Cerebellar cortex (tissue), 1 donor: ENCODE data around the gene TAF5.
"Not testable (repeated sequence)": the region's sequence is repeated elsewhere in the genome, so short reads cannot be mapped to it uniquely, and the experiment has no call there.

Experiments
- DNase-seq: peaks from one replicate; pipeline ENCODE4 v3.0.0-alpha.2; 2015; ENCODE audit warnings: low spot score

Gene TAF5

DNA sequence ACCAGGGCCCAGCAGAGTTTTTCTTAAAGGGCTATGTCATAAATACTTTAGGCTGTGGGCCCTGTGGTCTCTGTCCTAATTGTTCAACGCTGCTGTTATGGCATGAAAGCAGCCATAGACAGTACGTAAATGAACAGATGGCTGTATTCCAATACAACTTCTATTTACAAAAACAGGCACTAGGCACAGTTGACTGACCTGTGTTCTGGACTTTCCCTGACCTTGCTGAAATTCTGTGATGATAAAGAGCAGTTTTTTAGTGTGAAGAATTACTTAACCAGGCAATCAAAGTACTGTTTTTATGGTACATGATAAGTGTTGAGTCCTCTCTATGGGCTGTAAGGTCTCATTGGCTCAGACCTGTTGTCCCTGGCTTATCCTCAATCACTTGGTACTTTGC is 45.8 kb downstream of the TAF5 start:
- DNase-seq, result no peak

DNA sequence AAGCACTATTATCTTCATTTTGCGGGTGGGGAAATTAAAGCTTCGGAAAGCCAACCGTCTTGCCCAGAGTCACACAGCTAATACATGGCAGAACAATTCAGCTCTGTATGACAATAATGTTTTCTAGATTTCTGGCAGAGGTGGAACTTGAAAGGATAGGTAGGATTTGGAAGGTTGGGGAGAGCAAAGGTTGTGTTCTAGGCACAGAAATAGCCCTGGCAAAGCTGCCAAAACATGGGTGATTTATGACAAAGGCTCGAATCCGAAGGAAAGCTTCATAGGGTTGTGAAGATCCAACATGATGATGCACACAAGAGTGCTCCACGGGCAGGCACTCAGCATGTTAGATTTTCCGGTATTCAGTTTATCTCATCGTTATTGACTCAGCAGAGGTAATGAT is 47.8 kb downstream of the TAF5 start:
- DNase-seq, result no peak

DNA sequence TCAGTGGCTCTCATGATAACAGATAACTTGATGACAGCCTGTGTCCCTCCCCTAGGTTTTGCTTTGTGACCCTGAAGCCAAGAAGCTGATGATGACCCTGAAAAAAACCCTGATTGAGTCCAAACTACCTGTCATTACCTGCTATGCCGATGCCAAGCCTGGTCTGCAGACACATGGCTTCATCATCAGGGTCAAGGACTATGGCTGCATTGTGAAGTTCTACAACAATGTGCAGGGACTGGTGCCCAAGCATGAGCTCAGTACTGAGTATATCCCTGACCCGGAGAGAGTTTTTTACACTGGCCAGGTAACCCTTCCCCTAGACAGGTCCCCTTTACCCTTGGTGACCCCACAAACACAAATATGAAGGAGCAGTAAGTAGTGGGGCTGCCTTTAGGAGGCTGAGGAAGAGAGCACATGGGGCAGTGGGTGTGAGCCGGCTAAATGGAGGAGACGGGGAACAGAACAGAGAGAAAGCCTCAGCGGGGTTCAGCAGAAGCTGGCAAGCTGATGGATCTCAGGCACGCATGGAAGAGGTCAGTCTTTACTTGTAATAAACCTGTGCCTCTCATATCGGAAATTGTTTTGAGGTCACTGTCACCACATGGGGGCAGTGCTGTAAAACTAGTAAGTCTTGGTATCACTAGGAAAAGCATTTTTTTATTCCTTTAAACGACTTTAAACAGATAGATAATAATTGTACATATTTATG is 48.8 kb downstream of the TAF5 start:
- DNase-seq, result peak; percentile 88

DNA sequence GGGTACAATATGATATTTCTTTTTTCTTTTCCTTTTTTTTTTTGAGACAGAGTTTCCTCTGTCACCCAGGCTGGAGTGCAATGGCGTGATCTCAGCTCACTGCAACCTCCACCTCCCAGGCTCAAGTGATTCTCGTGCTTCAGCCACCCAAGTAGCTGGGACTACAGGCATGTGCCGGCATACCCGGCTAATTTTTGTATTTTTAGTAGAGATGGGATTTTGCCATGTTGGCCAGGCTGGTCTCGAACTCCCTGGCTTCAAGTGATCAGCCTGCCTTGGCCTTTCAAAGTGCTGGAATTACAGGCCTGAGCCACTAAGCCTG is 49.3 kb downstream of the TAF5 start:
- DNase-seq, result not testable (repeated sequence)

DNA sequence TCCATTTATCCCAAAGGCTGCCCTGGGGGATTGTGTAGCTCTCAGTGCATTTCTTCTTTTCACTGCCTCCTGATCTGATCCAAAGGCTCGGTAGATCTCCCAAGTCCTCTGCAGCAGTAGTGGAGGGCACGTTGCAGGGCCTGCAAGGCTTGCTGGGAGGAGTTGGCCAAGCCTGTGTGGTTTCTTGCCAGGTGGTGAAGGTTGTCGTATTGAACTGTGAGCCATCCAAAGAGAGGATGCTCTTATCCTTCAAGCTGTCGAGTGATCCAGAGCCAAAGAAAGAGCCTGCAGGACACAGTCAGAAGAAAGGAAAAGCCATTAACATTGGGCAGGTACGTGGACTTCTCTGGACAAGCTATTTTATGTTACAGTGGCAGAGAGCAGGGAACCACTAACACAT is 49.8 kb downstream of the TAF5 start:
- peak; percentile 87 for DNase-seq

DNA sequence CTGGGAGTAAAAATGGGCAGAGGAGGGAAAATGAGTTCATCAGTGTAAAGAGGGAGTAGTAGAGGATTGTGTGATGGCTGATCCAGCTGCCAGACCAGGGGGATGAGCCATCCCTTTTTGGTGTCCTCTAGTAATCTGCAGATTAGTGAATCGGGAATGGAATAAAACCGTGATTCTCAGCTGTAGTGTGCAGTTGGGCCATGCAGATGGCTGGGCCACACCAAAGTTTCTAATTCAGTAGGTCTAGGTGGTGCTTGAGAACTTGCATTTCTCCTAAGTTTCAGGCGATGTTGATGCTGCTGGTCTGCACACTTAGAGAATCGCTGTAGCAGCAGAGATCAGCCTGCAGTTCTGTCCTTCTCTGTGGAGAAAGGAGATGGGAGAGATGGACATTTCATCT is 51.3 kb downstream of the TAF5 start:
- no peak for DNase-seq

DNA sequence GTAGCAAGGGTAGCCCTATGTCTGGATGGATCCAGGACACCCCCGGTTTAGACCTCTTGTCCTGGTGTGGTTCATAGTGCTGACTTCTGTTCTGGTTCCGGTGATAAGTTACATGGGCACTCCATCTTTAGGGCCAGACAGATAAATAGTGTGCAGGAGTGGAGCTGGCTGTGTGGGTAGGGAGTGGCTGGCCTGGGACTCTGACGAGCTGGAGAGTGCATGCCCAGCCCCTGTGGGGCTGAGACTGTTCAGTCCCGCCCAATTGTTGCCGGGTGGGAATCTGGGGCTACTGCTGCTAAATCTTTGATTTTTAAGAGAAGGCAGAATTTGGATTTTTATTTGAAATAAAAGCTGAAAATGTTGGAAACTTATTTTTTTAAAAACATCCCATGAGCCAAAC is 56.0 kb downstream of the TAF5 start:
- DNase-seq, result no peak

DNA sequence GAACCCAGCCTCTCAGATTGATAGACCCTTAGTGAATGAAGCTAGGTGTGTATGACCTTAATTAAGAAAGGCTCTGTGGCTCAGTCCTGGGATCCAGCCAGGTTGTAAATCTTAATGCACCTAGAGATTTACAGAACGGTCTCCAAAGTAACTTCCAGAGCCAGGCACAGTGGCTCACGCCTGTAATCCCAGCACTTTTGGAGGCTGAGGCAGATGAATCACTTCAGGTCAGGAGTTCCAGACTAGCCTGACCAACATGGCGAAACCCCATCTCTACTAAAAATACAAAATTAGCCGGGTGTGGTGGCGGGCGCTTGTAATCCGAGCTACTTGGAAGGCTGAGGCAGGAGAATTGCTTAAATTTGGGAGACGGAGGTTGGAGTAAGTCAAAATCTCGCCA is 60.1 kb downstream of the TAF5 start:
- DNase-seq, result no peak

DNA sequence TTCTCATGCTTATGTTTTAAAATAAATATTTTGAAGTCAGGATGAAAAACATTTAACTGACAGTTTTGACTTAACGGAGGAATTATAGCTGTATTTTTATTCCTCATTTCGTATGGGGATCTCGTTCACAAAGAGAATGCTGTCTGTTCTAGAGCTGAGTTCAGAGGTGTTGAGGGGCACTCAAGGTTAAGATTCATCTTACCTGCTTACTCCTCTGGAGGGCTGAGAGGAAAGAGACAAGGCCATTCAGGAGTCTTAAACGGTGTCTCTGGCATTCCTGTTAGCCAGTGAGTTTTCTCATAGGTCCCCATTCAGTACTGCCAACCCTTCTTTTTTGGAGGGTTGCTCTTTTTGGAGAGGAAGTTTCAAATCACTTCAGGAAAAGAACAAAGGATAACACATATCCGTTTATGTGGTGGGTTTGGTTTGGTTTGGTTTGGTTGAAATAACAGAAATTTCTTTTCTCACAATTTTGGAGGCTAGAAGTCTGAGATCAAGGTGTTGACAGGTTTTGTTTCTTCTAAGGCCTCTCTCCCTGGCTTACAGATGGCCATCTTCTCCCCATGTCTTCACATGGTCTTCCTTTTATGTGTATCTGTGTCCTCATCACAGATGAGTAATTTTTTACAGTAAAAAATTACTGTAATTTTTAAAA is 61.3 kb downstream of the TAF5 start:
- DNase-seq, result no peak

DNA sequence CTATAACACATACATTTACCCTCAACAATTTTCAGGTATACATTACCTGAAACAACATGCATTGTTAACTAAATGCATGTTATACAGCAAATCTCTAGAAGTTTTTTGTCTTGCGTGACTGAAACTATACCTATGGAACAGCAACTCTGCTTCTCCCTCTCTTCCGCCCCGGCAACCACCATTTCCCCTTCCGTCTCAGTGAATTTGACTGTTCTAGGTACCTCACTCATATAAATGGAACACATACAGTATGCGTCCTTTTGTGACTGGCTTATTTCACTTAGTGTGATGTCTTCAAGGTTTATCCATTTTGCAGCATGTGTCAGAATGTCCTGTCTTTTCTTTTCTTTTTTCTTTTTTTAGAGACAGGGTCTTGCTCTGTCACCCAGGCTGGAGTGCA is 61.9 kb downstream of the TAF5 start:
- DNase-seq, result no peak

DNA sequence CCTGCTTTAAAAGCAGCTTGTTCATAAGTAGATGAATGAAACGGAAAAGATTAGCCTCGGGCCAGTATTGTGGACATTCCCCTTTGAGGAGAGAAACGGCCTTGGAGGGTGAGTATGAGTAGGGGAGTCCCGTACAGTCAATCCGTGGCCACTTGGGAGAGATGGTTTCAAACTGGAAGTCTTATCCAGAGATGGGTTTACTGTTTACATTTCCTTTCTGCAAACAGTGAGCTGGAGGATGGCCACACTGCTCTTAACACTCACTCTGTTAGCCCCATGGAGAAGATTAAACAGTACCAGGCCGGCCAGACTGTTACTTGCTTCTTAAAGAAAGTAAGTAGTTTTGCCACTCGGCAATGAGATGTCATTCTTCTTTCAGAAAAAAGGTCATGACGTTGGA is 64.1 kb downstream of the TAF5 start:
- DNase-seq, result no peak

DNA sequence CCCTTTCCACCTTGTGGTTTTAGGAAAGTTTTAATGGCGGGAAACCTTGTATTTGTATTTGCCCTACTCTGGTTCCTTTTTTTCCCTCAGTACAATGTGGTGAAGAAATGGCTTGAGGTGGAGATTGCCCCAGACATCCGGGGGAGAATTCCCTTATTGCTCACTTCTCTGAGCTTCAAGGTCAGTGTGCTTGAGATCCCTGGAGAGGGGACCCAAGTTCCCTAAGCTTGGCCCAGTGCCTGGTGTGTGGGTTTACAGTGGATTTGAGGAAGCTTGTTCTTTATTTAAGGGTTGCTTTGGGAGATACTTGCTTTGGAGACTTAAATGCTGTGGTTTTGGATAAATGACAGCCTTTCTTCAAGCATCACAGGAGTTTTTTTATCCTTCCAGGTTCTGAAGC is 66.1 kb downstream of the TAF5 start:
- no peak for DNase-seq
